NCI-H226 (cell line): Measurements from ENCODE around the gene TSC22D4.

Experiments
- DNase-seq: peaks from one replicate; pipeline ENCODE4 v3.0.0-alpha.2; 2015

Gene TSC22D4

GRCh38 chr7:100426516-100426915 is 52.5 kb downstream of the TSC22D4 start:
- DNase-seq = no peak

- DNase-seq = no peak
Measured at GRCh38 chr7:100425347-100425746, 53.7 kb downstream of the TSC22D4 start.

GRCh38 chr7:100423315-100423714 is 55.7 kb downstream of the TSC22D4 start:
- DNase-seq = no peak

DNA sequence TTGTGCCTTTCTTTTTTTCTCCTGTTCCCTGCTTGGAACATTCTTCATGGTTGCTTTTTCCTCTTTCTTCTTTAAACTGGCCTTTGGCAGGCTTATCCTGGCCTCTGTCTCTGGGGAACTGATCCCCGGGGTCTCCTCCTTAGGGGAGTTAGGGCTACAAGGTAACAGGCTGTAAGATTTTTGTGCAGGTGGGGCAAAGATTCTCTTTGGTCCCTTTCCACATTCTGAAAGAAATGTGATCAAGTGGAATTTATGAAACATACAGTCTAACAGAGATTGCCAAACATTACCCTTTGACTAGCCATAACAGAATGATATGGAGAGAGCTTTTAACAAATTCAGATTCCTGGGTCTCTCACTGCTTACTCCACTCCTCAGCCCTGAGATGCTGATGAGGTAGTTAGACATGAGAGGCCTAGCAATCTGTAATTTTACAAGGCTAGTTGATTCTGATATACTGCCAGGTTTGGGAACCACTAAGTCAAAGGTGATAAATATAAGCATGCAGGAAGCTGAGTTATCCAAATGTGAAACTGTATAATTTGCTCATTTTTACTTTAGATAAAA is 59.3 kb downstream of the TSC22D4 start:
- DNase-seq = no peak

GRCh38 chr7:100418930-100419659 is 59.9 kb downstream of the TSC22D4 start:
- DNase-seq = no peak
